Heart left ventricle (tissue), 16 donors: Measurements from ENCODE around the gene DRC7. TPM values are rescaled to one million over a fixed set of nuclear protein-coding genes. Genes with fewer than 3 reads are reported as not detected.

Source experiments
- ATAC-seq, 4 donors: fragments of 200-7000 bp; cut with Tn5 transposase; one replicate each; pipeline ENCODE4 v1.9.1; 2020 to 2022; ENCODE audit warnings: moderate library complexity in 4 of 4, mild to moderate bottlenecking in 3 of 4, moderate number of reproducible peaks in 1 of 4
- DNase-seq, 5 donors: peaks; one replicate each; pipeline ENCODE4 v3.0.0-alpha.2; 2020
- H3K27ac ChIP-seq, 12 donors: fragments of 200-600 bp; sonication (generic) in 4 of 12; one replicate each; pipeline versions ENCODE4 v1.5.0 to v1.8.0; 2016 to 2022; ENCODE audit warnings: mild to moderate bottlenecking in 2 of 12
- H3K27me3 ChIP-seq, 9 donors: fragments of 200-600 bp; sonication (generic) in 2 of 9; one replicate each; pipeline versions ENCODE4 v1.5.1 to v1.8.0; 2016 to 2022; ENCODE audit warnings: mild to moderate bottlenecking in 3 of 9
- H3K36me3 ChIP-seq, 9 donors: fragments of 200-600 bp; sonication (generic) in 2 of 9; one replicate each; pipeline versions ENCODE4 v1.5.0 to v1.8.0; 2018 to 2022; ENCODE audit warnings: mild to moderate bottlenecking in 2 of 9
- H3K4me1 ChIP-seq, 12 donors: fragments of 200-600 bp; sonication (generic) in 4 of 12; one replicate each; pipeline versions ENCODE4 v1.5.0 to v1.8.0; 2016 to 2022; ENCODE audit warnings: mild to moderate bottlenecking in 3 of 12
- H3K4me3 ChIP-seq, 12 donors: fragments of 200-600 bp; sonication (generic) in 4 of 12; one replicate each; pipeline versions ENCODE4 v1.5.0 to v1.8.0; 2017 to 2022; ENCODE audit warnings: mild to moderate bottlenecking in 9 of 12, moderate library complexity in 4 of 12
- H3K9me3 ChIP-seq, 12 donors: fragments of 200-600 bp; sonication (generic) in 4 of 12; one replicate each; pipeline versions ENCODE4 v1.5.0 to v1.8.0; 2016 to 2022; ENCODE audit warnings: mild to moderate bottlenecking in 1 of 12
- POLR2A ChIP-seq, 2 donors: fragments of 450-650 bp; IDR thresholded peaks; one replicate each; pipeline ENCODE4 v1.6.1; 2017; ENCODE audit warnings: antibody characterized with exemption in 2 of 2, mild to moderate bottlenecking in 2 of 2, moderate library complexity in 2 of 2
- WGBS, 4 donors: extraction: QIAGEN DNeasy Blood & Tissue Kit in 2 of 4; methylation state at CpG; one replicate each; pipeline versions ENCODE4 v1.1.5 to v1.1.7; 2013 to 2018; 5-methylcytosine and 5-hydroxymethylcytosine counted together
- intact Hi-C, 10 donors: fragments of 100-400 bp; cut with DNase I; formaldehyde crosslinking; loops; one replicate each; pipeline versions ENCODE4 v1.11.1 to v1.14.2; 2022
- polyA plus RNA-seq, 2 donors: library from polyadenylated mRNA; stranded (reverse); fragments of 200-250 nt; gene quantifications; one replicate each; pipeline ENCODE4 v1.2.3, GENCODE V29; 2013
- total RNA-seq, 9 donors: library from RNA; depleted of rRNA in 2 of 9; stranded (reverse); fragments of >200 nt in 2 of 9; fragmentation: NEBNext Ultra II Directional in 3 of 9; extraction: Animal tissue kit (Norgen Biotek cat#: 25700) in 3 of 9; gene quantifications; one replicate each; pipeline versions ENCODE4 v1.1.0 to v1.2.4, GENCODE V29; 2016 to 2023
- TF ChIP-seq, protein P1 (sequence below), 12 donors: fragments of 200-600 bp; sonication (generic) in 4 of 12; IDR thresholded peaks; one replicate each; pipeline versions ENCODE4 v1.5.0 to v1.8.0; 2018 to 2022; ENCODE audit warnings: antibody characterized with exemption in 12 of 12, mild to moderate bottlenecking in 5 of 12
- donor health status: ischemic (EF 13 %, LVEDD 7.1; RV severe dilation, severe dysfunction).
- donor health status: healthy with polysubstance abuse.
- donor health status: DM: no; HTN: yes; CAD: no.
- donor health status: DM: no; HTN: no; CAD: no.
- donor health status: ischemic (EF 25% LVEDD 6.9; RV normal size, moderate dysfunction).
- donor health status: ischemic (EF 25% LVEDD 5.7; RV mildly dilated, moderate dysfunction).
- donor health status: healthy.
- donor health status: DM: yes; HTN: yes; CAD: no.
- donor health status: ischemic (EF 35%, LVEDD 5.7; RV mildly dilated, moderate dysfunction).
- donor health status: nonischemic (EF 11% LVEDD 7.7; RV severe dilation, severe dysfunction).
- donor health status: DM: yes; HTN: yes; CAD: no.
- donor health status: PGD.
- donor health status: ischemic (EF 29% LVEDD 5.4; RV normal size, mild dysfunction).
- donor health status: nonischemic (EF 23%, LVEDD 6.1; RV moderate dilation, normal function).

The DRC7 gene
- total and polyA plus RNA-seq, 11 donors = 0.29 TPM; not detected in 10

DNA sequence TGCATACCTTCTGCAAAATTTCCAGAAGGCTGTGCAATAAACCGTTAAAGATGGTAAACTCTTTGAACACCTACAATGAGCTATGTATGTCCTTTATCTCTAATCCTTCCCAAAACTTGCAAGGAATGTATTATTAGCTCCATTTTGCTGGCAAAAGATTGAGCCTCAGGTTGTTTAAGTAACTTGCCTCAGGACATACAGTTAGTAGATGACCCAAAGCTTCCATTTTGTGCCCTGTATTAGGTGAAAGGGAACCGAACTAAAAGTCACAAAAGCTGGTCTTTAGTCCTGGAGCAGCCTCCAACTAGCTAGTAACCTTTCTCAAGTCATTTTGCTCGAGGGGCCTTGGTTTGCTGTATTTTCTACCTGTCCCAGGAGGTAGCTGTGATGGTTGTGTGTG is 22.2 kb upstream of the DRC7 start:
- DNase-seq = no peak
- H3K27me3 ChIP-seq = peaks cover 0 to 4% (median 0%) of the 10 kb centered on the region in 9 donors
- TF ChIP-seq POLR2A (IDR thresholded peaks at IDR 0.05) = no peak
- TF ChIP-seq, protein P1, sequence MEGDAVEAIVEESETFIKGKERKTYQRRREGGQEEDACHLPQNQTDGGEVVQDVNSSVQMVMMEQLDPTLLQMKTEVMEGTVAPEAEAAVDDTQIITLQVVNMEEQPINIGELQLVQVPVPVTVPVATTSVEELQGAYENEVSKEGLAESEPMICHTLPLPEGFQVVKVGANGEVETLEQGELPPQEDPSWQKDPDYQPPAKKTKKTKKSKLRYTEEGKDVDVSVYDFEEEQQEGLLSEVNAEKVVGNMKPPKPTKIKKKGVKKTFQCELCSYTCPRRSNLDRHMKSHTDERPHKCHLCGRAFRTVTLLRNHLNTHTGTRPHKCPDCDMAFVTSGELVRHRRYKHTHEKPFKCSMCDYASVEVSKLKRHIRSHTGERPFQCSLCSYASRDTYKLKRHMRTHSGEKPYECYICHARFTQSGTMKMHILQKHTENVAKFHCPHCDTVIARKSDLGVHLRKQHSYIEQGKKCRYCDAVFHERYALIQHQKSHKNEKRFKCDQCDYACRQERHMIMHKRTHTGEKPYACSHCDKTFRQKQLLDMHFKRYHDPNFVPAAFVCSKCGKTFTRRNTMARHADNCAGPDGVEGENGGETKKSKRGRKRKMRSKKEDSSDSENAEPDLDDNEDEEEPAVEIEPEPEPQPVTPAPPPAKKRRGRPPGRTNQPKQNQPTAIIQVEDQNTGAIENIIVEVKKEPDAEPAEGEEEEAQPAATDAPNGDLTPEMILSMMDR (IDR thresholded peaks at IDR 0.05) = no peak
- no peak for ATAC-seq
- H3K4me3 ChIP-seq = no peak overlapping the region
- 67 to 78% (median 77%) methylated on average over 3 of the region's 3 CpGs for WGBS, 4 donors
- H3K9me3 ChIP-seq = no peaks in the 10 kb centered on the region
- H3K4me1 ChIP-seq = peaks cover 0 to 21% (median 0%) of the 10 kb centered on the region in 12 donors
- no peaks in the 10 kb centered on the region for H3K36me3 ChIP-seq
- no peak overlapping the region for H3K27ac ChIP-seq
- intact Hi-C loops = loop anchor here in 2 of 10 donors (5.0 kb wide), 2 partner anchors 45 to 50 kb away; no protein-coding TSS in a partner anchor

DNA sequence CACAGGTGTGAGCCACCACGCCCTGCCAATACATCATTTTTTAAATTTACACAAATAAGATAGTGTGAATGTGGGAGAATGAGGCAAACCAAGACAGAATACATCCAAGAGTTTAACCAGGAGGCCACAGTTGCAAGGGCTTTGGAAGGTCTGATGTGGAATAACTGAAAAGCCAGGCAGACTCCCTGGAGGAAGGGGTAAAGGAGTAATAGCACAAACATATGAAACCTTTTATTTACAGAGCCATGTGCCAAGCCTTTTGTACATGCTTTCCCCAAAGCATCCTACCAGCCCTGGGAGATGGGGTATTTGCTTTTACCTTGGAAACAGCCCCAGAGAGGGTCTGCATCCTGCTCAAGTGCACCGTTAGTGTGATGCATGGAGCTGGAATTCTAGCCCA is 21.8 kb upstream of the DRC7 start:
- Histone ChIP-seq H3K4me1 (peaks cover 0 to 17% (median 1%) of the 10 kb centered on the region in 12 donors), H3K27me3 (peaks cover 0 to 4% (median 0%) of the 10 kb centered on the region in 9 donors), H3K4me3 (no peak overlapping the region), H3K36me3 (no peaks in the 10 kb centered on the region), H3K9me3 (no peaks in the 10 kb centered on the region), H3K27ac (no peak overlapping the region)
- 90 to 95% (median 93%) methylated on average over 2 of the region's 2 CpGs for WGBS, 4 donors
- DNase-seq = no peak
- intact Hi-C loops = loop anchor here in 2 of 10 donors (5.0 kb wide), 2 partner anchors 44 to 49 kb away; no protein-coding TSS in a partner anchor
- no peak for ATAC-seq
- TF ChIP-seq POLR2A (IDR thresholded peaks at IDR 0.05) = no peak
- TF ChIP-seq, protein P1 (IDR thresholded peaks at IDR 0.05) = no peak

DNA sequence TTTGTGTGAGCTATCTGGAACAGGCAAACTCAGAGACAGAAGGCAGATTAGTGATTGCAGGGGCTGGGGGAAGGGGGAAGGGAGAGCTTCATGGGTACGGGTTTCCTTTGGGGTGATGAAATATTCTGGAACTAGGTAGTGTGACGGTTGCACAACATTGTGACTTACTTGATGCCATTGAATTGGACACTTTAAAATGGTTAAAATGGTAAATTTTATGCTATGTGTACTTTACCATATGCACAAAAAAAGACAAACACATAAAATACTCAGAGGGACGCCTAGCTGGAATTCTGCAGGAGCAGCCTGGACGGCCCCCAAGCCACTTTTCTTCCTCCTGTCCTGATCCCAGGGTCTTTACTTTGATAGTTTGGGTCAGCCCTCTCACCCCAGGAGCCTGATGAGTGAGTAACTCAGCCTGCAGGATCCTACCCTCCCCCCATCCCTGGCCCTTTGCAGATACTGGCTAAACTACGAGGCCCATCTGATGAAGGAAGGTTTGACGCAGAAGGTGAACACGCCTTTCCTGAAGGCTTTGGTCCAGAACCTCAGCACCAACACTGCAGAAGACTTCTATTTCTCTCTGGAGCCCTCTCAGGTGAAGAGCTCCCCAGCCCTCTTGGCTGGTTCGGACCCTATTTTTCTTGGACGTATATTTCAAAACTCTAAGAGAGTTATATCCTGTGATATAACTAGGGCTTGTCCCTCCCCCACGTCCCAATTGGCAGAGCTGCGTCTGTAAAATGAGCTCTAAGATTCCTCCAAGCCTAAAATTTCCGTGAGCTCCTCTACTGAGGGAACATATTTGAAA is 18.7 kb upstream of the DRC7 start:
- 43 to 51% (median 47%) methylated on average over 11 to 12 of the region's 12 CpGs for WGBS, 4 donors
- Histone ChIP-seq H3K27ac (peak overlapping the region in 2 of 12 donors; percentile 34 to 42), H3K36me3 (no peaks in the 10 kb centered on the region), H3K4me3 (no peak overlapping the region), H3K4me1 (peaks cover 0 to 13% (median 4%) of the 10 kb centered on the region in 12 donors), H3K9me3 (no peaks in the 10 kb centered on the region), H3K27me3 (peaks cover 0 to 4% (median 0%) of the 10 kb centered on the region in 9 donors)
- ATAC-seq (peak in 2 of 4 donors; percentile 50 to 86), DNase-seq (peak in 3 of 5 donors; percentile 20 to 36 (median 33))
- intact Hi-C loops = no loop called here
- no peak for TF ChIP-seq POLR2A (IDR thresholded peaks at IDR 0.05)
- TF ChIP-seq, protein P1 (IDR thresholded peaks at IDR 0.05) = no peak

DNA sequence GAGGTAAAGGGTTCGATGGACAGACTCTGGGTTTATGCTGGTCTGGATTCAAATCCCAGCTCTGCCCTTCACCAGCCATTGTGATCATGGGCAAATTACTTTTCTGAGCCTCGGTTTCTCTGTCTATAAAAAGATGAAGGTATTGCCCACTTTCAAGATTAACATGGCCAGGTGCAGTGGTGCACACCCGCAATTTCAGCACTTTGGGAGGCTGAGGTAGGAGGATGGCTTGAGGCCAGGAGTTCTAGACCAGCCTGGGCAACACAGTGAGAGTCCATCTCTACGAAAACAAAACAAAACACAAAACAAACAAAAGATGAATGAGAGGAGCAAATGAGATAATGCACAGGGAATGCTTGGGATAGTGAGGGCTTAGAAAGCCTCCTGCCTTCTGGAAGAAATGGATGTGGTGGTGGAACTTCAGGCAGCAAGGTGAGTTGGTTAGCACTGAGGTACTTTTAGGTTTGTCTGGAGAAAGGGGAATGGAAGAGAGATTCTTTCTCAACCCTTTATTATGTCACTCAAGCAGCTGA is 18.0 kb upstream of the DRC7 start:
- no peaks in the 10 kb centered on the region for H3K9me3 ChIP-seq
- DNase-seq (peak in 1 of 5 donors; percentile 2), ATAC-seq (no peak)
- peaks cover 0 to 13% (median 4%) of the 10 kb centered on the region in 12 donors for H3K4me1 ChIP-seq
- TF ChIP-seq, protein P1 (IDR thresholded peaks at IDR 0.05) = no peak
- TF ChIP-seq POLR2A (IDR thresholded peaks at IDR 0.05) = no peak
- H3K27ac ChIP-seq = peak overlapping the region in 2 of 12 donors; percentile 34 to 42
- WGBS, 4 donors = 79 to 85% (median 83%) methylated on average over 4 of the region's 4 CpGs
- no peaks in the 10 kb centered on the region for H3K36me3 ChIP-seq
- H3K4me3 ChIP-seq = no peak overlapping the region
- intact Hi-C loops = no loop called here
- peaks cover 0 to 4% (median 0%) of the 10 kb centered on the region in 9 donors for H3K27me3 ChIP-seq
